Measurements from ENCODE around the gene PLCH1.
"Not testable (repeated sequence)": the region's sequence is repeated elsewhere in the genome, so short reads cannot be mapped to it uniquely, and the experiment has no call there.

PLCH1 gene

GRCh38 chr3:155411500-155412223 is 333.2 kb downstream of the PLCH1 start:
- no peak for DNase-seq

- no peak for DNase-seq
Observed at GRCh38 chr3:155409336-155409735, 335.5 kb downstream of the PLCH1 start.

GRCh38 chr3:155407971-155408370 is 336.9 kb downstream of the PLCH1 start:
- DNase-seq: no peak

GRCh38 chr3:155407331-155407730 is 337.5 kb downstream of the PLCH1 start:
- DNase-seq: no peak

GRCh38 chr3:155404486-155404885 is 340.4 kb downstream of the PLCH1 start:
- no peak for DNase-seq

GRCh38 chr3:155402656-155403055 is 342.2 kb downstream of the PLCH1 start:
- DNase-seq: no peak

- no peak for DNase-seq
Observed at GRCh38 chr3:155398046-155398445, 346.8 kb downstream of the PLCH1 start.

- DNase-seq: not testable (repeated sequence)
Observed at GRCh38 chr3:155394896-155395295, 350.0 kb downstream of the PLCH1 start.

GRCh38 chr3:155394240-155394639 is 350.6 kb downstream of the PLCH1 start:
- no peak for DNase-seq

- DNase-seq: no peak
Observed at GRCh38 chr3:155393316-155393715, 351.6 kb downstream of the PLCH1 start.

- DNase-seq: no peak
Observed at GRCh38 chr3:155392138-155392537, 352.7 kb downstream of the PLCH1 start.

GRCh38 chr3:155391551-155391958 is 353.3 kb downstream of the PLCH1 start:
- DNase-seq: no peak

GRCh38 chr3:155391104-155391503 is 353.8 kb downstream of the PLCH1 start:
- DNase-seq: no peak

- DNase-seq: no peak
Observed at GRCh38 chr3:155390351-155390750, 354.5 kb downstream of the PLCH1 start.

GRCh38 chr3:155388417-155388816 is 356.5 kb downstream of the PLCH1 start:
- no peak for DNase-seq

GRCh38 chr3:155387571-155387970 is 357.3 kb downstream of the PLCH1 start:
- DNase-seq: no peak

GRCh38 chr3:155386919-155387318 is 358.0 kb downstream of the PLCH1 start:
- DNase-seq: no peak

GRCh38 chr3:155385896-155386625 is 358.8 kb downstream of the PLCH1 start:
- DNase-seq: no peak

GRCh38 chr3:155382396-155383042 is 362.4 kb downstream of the PLCH1 start:
- peak; percentile 64 to 73 for DNase-seq

GRCh38 chr3:155377847-155378246 is 367.0 kb downstream of the PLCH1 start:
- DNase-seq: no peak

GRCh38 chr3:155377071-155377470 is 367.8 kb downstream of the PLCH1 start:
- DNase-seq: no peak

GRCh38 chr3:155372281-155372680 is 372.6 kb downstream of the PLCH1 start:
- DNase-seq: no peak

GRCh38 chr3:155370764-155371503 is 373.9 kb downstream of the PLCH1 start:
- DNase-seq: no peak

Data from AML-193 (cell line).